C4-2B (cell line): ENCODE measurements around the gene GPR37L1.
"Not testable (repeated sequence)": the region's sequence is repeated elsewhere in the genome, so short reads cannot be mapped to it uniquely, and the experiment has no call there.

Experiments
- H3K27ac ChIP-seq: fragments of 450-650 bp; 2 replicates; pipeline ENCODE4 v1.5.1; 2017
- CTCF ChIP-seq: fragments of 450-650 bp; conservative IDR thresholded peaks from 2 replicates; pipeline ENCODE4 v1.5.1; 2017; ENCODE audit warnings: mild to moderate bottlenecking
- ZFX ChIP-seq: fragments of 450-650 bp; IDR thresholded peaks from 2 replicates; pipeline ENCODE4 v1.6.1; 2017

The GPR37L1 gene

GRCh38 chr1:202104073-202104472 lies 18.6 kb upstream of the GPR37L1 start:
- TF ChIP-seq CTCF: no peak
- TF ChIP-seq ZFX: no peak
- no peak overlapping the region for H3K27ac ChIP-seq

GRCh38 chr1:202105571-202106339 lies 17.0 kb upstream of the GPR37L1 start:
- no peak for TF ChIP-seq ZFX
- no peak for TF ChIP-seq CTCF
- H3K27ac ChIP-seq: no peak overlapping the region

- TF ChIP-seq ZFX (no peak), CTCF (no peak)
- peak overlapping the region; percentile 36 for H3K27ac ChIP-seq
Measured at GRCh38 chr1:202106340-202107254, 16.1 kb upstream of the GPR37L1 start.

GRCh38 chr1:202107321-202107761 lies 15.4 kb upstream of the GPR37L1 start:
- TF ChIP-seq CTCF (no peak), ZFX (no peak)
- peak overlapping the region; percentile 36 for H3K27ac ChIP-seq

GRCh38 chr1:202107801-202108731 lies 14.7 kb upstream of the GPR37L1 start:
- no peak for TF ChIP-seq CTCF
- TF ChIP-seq ZFX: no peak
- peak overlapping the region; percentile 36 for H3K27ac ChIP-seq

GRCh38 chr1:202110977-202111376 lies 11.7 kb upstream of the GPR37L1 start:
- H3K27ac ChIP-seq: no peak overlapping the region
- TF ChIP-seq CTCF (no peak), ZFX (no peak)

- not testable (repeated sequence) for H3K27ac ChIP-seq
Measured at GRCh38 chr1:202111589-202111988, 11.1 kb upstream of the GPR37L1 start.
